DND-41 (cell line): Measurements from ENCODE around the gene CCDC137.

Experiments used
- EZH2 ChIP-seq: IDR thresholded peaks from 3 replicates; pipeline ENCODE4 v1.6.1; 2012; ENCODE audit warnings: borderline replicate concordance, low read depth, mild to moderate bottlenecking, moderate library complexity, low read length, inconsistent platforms; ENCODE audit not compliant: severe bottlenecking
- TF ChIP-seq, protein P1 (sequence below): IDR thresholded peaks from 2 replicates; pipeline ENCODE4 v1.5.1; 2012; ENCODE audit warnings: borderline replicate concordance, low read length, moderate library complexity, mild to moderate bottlenecking; ENCODE audit not compliant: poor library complexity, severe bottlenecking; ENCODE audit errors: extremely low read depth

DNA sequence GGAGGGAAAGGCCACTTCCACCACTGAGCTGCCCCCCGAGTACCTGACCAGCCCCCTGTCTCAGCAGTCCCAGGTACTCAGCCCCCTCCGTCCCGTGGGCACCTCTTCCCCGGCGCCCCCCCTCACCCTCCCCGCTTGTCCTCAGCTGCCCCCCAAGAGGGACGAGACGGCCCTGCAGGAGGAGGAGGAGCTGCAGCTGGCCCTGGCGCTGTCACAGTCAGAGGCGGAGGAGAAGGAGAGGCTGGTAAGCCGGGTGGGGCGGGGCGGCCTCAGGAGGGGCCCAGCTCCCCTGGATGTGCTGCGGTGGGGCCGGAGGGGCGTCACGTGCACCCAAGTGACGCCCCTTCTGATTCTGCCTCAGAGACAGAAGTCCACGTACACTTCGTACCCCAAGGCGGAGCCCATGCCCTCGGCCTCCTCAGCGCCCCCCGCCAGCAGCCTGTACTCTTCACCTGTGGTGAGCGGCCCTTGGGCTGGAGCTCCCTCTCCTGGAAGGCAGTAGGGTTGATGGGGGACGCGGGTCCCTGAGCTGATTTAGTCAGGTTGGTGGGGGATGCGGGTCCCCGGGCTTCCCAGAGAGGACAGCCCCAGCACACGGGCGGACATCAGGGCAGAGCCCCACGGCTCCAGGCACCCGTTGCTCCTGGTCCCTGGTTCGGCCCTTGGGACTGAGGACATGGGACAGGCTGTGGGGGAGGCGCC is 27.1 kb downstream of the CCDC137 start:
- TF ChIP-seq, protein P1, sequence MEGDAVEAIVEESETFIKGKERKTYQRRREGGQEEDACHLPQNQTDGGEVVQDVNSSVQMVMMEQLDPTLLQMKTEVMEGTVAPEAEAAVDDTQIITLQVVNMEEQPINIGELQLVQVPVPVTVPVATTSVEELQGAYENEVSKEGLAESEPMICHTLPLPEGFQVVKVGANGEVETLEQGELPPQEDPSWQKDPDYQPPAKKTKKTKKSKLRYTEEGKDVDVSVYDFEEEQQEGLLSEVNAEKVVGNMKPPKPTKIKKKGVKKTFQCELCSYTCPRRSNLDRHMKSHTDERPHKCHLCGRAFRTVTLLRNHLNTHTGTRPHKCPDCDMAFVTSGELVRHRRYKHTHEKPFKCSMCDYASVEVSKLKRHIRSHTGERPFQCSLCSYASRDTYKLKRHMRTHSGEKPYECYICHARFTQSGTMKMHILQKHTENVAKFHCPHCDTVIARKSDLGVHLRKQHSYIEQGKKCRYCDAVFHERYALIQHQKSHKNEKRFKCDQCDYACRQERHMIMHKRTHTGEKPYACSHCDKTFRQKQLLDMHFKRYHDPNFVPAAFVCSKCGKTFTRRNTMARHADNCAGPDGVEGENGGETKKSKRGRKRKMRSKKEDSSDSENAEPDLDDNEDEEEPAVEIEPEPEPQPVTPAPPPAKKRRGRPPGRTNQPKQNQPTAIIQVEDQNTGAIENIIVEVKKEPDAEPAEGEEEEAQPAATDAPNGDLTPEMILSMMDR: peak; percentile 33
- no peak for TF ChIP-seq EZH2
